ENCODE measurements around the gene NLK.
"Not testable (repeated sequence)": the region's sequence is repeated elsewhere in the genome, so short reads cannot be mapped to it uniquely, and the experiment has no call there.

NLK gene

DNA sequence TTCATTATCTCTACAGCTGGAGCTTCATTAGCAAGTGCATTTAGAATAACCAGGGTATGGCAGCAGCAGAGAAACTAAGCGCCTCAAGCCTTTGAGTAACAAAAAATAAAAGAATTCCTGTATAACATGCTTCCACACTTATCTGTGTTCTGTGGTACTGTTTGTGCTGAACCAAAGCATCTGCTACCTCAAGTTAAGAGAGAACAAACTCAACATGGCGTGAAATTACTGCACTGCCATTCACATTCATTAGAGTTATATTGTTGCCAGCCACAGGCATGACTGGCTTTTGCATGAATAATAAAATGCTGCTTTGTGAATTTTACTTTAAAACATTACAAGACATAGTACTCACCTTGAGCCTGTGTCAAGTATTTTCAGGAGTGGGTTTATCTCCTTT, 76.6 kb downstream of the NLK start:
- no peak for DNase-seq

GRCh38 chr17:28119560-28119959, 77.1 kb downstream of the NLK start:
- DNase-seq: no peak

- DNase-seq: no peak
These were observed 78.3 kb downstream of the NLK start for GRCh38 chr17:28120766-28121165.

DNA sequence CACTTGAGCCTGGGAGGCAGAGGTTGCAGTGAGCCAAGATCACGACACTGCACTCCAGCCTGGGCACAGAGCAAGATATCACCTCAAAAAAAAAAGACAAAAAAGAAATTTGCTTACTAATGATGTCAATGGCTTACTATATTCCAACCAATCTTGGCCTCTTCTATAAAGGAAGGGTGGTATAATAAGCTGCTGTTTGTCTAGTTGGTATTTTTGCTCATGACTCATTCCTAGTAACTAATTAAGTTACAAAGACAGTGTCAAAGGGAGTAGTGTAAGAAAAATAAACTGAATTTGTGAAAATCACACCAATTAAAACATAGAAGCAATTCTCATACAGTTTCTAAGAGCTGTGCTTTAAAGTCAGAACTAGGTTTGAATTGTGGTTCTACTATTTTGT, 82.5 kb downstream of the NLK start:
- DNase-seq: no peak

- DNase-seq: no peak
These were observed 83.3 kb downstream of the NLK start for GRCh38 chr17:28125526-28126378.

DNA sequence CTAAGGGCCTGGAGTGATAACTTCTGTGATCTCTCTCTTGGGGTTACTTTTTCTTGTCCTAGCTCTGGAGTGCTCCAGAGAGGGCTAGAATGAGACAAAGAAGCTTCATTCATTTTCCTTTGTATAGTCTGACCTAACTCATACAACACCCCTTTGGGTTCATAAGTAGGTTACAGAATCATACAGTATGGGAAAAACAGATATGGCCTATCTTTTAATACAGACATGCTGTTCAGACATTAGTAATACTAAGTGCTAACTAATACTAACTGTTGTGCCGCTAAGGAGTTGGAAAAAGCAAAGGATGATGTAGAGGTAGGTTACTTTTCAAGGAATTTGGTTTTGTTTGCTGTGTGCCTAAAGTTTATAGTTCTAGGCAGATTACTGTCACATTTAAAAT, 84.7 kb downstream of the NLK start:
- DNase-seq: no peak

- DNase-seq: no peak
These were observed 86.3 kb downstream of the NLK start for GRCh38 chr17:28128779-28129178.

- no peak for DNase-seq
These were observed 88.0 kb downstream of the NLK start for GRCh38 chr17:28130472-28130871.

GRCh38 chr17:28131599-28131998, 89.1 kb downstream of the NLK start:
- DNase-seq: no peak

GRCh38 chr17:28133562-28133970, 91.1 kb downstream of the NLK start:
- no peak for DNase-seq

- DNase-seq: no peak
These were observed 94.4 kb downstream of the NLK start for GRCh38 chr17:28136923-28137322.

DNA sequence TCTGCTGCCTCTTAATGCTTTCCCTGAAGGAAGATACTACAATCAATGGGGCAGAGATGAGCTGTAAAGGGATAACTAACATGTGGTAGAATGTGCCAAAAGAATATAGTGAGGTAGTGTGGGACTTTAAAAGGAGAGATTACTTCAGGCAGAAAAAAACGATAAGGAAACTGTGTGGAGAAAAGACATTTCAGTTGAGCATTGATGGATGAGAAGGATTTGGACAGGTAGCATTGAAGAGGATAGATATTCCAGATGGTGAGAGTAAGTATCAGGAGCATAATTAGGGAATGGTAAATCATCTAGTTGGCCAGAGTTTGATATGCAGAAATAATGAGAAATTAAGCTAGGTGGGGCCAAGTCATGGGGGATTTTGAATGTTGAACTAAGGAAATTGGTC, 97.3 kb downstream of the NLK start:
- DNase-seq: no peak

GRCh38 chr17:28141313-28141712, 98.8 kb downstream of the NLK start:
- no peak for DNase-seq

DNA sequence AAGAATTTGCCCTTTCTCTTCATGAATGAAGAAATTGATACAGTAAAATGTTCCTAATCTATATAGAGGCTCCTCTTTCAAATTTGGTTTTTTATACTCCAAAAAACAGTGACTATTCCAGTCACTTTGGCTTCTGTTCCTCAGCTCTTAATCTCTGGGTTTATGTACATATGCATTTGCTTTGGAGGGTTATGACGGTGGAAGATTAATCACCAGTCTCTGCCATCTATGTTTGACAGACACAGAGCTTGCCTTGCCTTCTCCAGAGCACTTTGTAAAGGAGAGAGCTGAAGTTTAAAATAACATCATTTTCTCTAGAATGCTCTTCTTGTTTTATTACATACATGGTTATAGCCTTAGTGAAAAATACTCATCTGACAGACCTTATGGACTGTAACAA, 99.3 kb downstream of the NLK start:
- no peak for DNase-seq

GRCh38 chr17:28142305-28142704, 99.8 kb downstream of the NLK start:
- DNase-seq: no peak

GRCh38 chr17:28144019-28144418, 101.5 kb downstream of the NLK start:
- DNase-seq: no peak

- no peak for DNase-seq
These were observed 102.9 kb downstream of the NLK start for GRCh38 chr17:28145348-28145747.

DNA sequence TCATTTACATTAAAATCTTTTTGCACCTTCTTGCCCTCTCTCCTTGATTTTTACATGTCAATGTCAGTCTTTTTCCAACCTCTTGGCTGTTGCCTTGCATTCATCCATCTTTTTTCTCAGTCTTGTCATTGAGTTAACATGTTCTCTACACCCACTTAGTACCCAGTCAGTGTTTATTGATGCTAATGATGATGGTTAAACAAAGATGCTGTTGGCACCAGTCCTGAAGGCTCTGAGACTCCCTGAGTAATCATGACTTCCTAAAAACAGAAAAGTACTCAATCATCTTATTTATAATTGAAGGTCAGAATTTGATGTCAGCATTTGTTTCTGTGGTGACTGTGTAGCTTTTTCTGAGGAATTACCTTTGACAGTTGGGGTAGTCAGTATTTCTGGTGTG, 104.5 kb downstream of the NLK start:
- no peak for DNase-seq

GRCh38 chr17:28151001-28151400, 108.5 kb downstream of the NLK start:
- DNase-seq: no peak

- DNase-seq: no peak
These were observed 111.7 kb downstream of the NLK start for GRCh38 chr17:28154214-28154613.

- not testable (repeated sequence) for DNase-seq
These were observed 112.9 kb downstream of the NLK start for GRCh38 chr17:28155405-28155804.

GRCh38 chr17:28159004-28159403, 116.5 kb downstream of the NLK start:
- no peak for DNase-seq

DNA sequence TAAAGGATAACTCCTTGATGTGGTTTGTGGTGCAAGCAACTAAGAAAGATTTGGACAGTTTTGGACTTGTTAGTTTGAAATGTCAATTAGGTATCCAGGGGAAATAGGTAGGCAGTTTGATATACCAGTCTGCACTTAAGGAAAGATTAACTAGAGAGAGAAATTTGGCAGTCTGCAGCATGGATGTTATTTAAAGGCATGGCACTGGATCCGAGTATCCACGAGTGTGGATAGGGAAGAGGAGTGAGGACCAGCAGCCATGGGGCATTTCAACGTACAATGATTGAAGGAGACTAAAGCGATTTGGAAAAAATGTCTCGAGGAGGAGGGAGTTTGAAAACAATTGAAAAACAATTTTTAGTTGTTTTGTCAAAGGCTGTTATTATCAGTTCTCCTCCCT, 117.4 kb downstream of the NLK start:
- DNase-seq: no peak

GRCh38 chr17:28160610-28161009, 118.1 kb downstream of the NLK start:
- no peak for DNase-seq

DNA sequence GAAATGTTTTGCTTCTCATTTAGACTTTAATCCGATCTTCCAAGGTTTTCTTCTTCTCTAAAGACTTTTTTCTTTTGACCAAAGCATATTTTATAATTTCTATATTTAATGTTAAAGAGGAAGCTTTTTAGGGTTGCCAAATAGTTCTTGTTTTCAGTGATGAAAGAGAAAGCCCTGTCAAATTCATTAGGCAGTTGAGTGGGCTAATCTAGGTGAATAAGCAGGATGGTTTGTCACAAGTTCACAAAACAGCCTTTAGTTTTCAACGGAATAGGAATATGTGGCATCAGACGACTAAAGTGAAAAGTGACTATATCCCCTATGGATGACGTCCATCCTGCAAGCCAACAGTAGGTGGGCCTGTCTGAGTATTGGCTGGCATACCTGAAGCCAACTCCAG, 118.8 kb downstream of the NLK start:
- no peak for DNase-seq

All from cortex of kidney (tissue), 1 donor.